ENCODE measurements around the gene DUSP6.

Gene DUSP6

DNA sequence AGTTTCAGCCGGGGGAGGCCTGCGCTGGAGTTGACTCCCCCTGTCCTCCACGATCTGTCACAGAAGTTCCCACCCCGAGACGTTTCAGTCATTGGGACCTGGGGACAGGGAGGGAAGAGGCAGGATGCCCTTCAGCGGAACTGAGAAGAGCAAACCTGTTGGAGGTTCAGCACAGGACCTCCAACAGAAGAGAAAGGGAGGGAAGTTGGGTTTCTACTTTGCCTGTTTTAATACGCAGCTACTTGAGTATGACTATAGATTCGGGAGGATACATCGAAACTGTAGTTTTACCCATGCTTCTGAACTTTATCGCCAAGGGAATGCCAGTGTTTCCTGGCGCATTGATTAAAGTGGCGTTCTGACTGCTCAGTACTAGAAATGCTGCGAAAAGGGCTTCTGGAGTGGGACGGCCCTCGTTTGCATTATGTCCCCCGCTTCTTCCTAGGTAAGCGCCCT lies 2.3 kb upstream of the DUSP6 start:
- TF ChIP-seq EP300 (IDR thresholded peaks at IDR 0.05; ENCODE audit: borderline replicate concordance), result no peak
- TF ChIP-seq TCF12 (IDR thresholded peaks at IDR 0.05; ENCODE audit: low read depth), result no peak
- no peak for TF ChIP-seq TEAD4 (IDR thresholded peaks at IDR 0.05)
- TF ChIP-seq CEBPB (IDR thresholded peaks at IDR 0.05), result no peak
- TF ChIP-seq, protein P1, sequence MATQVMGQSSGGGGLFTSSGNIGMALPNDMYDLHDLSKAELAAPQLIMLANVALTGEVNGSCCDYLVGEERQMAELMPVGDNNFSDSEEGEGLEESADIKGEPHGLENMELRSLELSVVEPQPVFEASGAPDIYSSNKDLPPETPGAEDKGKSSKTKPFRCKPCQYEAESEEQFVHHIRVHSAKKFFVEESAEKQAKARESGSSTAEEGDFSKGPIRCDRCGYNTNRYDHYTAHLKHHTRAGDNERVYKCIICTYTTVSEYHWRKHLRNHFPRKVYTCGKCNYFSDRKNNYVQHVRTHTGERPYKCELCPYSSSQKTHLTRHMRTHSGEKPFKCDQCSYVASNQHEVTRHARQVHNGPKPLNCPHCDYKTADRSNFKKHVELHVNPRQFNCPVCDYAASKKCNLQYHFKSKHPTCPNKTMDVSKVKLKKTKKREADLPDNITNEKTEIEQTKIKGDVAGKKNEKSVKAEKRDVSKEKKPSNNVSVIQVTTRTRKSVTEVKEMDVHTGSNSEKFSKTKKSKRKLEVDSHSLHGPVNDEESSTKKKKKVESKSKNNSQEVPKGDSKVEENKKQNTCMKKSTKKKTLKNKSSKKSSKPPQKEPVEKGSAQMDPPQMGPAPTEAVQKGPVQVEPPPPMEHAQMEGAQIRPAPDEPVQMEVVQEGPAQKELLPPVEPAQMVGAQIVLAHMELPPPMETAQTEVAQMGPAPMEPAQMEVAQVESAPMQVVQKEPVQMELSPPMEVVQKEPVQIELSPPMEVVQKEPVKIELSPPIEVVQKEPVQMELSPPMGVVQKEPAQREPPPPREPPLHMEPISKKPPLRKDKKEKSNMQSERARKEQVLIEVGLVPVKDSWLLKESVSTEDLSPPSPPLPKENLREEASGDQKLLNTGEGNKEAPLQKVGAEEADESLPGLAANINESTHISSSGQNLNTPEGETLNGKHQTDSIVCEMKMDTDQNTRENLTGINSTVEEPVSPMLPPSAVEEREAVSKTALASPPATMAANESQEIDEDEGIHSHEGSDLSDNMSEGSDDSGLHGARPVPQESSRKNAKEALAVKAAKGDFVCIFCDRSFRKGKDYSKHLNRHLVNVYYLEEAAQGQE (IDR thresholded peaks at IDR 0.05; ENCODE audit: low read depth), result no peak
- no peak for TF ChIP-seq FOXM1 (IDR thresholded peaks at IDR 0.05; ENCODE audit: borderline replicate concordance, low read depth)
- TF ChIP-seq TAF1 (IDR thresholded peaks at IDR 0.05; ENCODE audit: low read depth), result no peak
- no peak for TF ChIP-seq ZBTB7A (IDR thresholded peaks at IDR 0.05; ENCODE audit: low read depth)
- TF ChIP-seq, protein P2, sequence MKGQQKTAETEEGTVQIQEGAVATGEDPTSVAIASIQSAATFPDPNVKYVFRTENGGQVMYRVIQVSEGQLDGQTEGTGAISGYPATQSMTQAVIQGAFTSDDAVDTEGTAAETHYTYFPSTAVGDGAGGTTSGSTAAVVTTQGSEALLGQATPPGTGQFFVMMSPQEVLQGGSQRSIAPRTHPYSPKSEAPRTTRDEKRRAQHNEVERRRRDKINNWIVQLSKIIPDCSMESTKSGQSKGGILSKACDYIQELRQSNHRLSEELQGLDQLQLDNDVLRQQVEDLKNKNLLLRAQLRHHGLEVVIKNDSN (IDR thresholded peaks at IDR 0.05), result no peak
- no peak for TF ChIP-seq CREB1 (IDR thresholded peaks at IDR 0.05; ENCODE audit: low read depth)
- no peak for TF ChIP-seq NFIC (IDR thresholded peaks at IDR 0.05)
- TF ChIP-seq, protein P3, sequence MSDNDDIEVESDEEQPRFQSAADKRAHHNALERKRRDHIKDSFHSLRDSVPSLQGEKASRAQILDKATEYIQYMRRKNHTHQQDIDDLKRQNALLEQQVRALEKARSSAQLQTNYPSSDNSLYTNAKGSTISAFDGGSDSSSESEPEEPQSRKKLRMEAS (IDR thresholded peaks at IDR 0.05), result no peak

DNA sequence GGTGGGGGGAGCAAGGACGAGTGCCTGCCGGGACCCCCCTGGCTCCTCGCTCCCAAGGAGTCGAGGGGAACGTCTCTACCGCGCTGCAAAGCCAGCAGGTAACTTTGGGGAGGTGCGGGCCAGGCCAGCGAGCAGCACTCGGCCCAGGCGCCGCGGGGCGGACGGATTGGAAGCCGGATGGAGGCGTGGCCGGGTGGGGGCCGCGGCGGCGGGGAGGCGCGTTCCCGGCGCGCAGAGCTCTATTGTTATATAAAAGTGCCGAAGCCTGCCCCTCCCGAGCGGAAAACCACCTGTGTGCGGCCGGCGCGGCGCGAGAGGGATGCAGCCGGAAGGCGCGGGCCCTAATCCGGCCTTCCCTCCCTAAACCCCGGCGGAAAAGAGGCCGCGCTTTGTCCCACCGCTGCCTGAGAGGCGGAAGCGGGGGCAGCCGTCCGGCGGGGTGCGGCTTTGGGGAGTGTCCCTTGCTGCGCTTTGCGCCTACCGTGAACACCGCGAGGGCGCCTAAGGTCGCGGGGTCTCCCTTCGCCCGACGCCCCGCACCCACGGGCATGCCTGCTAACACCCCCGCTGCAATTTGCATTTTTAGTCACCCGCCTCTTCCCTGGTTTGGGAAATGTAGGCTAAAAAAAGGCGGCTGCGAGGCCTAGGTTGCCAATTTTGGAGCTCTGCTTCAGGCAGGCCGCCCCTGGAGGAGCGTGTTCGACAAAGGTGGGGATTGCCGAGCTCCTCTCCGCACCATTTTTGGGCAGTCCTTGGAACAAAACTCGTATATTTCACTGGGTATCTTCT lies 1.7 kb upstream of the DUSP6 start:
- TF ChIP-seq TAF1 (IDR thresholded peaks at IDR 0.05; ENCODE audit: low read depth) (peak; percentile 32), EGR1 (IDR thresholded peaks at IDR 0.05) (peak; percentile 87), RAD21 (IDR thresholded peaks at IDR 0.05; ENCODE audit: low read depth) (no peak), EP300 (IDR thresholded peaks at IDR 0.05; ENCODE audit: borderline replicate concordance) (peak; percentile 88), CREB1 (IDR thresholded peaks at IDR 0.05; ENCODE audit: low read depth) (no peak), ZBTB7A (IDR thresholded peaks at IDR 0.05; ENCODE audit: low read depth) (peak; percentile 6; the same call in 1 of the 2 replicates), FOXM1 (IDR thresholded peaks at IDR 0.05; ENCODE audit: borderline replicate concordance, low read depth) (peak; percentile 90), NFIC (IDR thresholded peaks at IDR 0.05) (peak; percentile 68; the same call in 1 of the 2 replicates), TCF12 (IDR thresholded peaks at IDR 0.05; ENCODE audit: low read depth) (peak; percentile 92), YY1 (IDR thresholded peaks at IDR 0.05; ENCODE audit: low read depth) (peak; percentile 17; the same call in 1 of the 2 replicates), TEAD4 (IDR thresholded peaks at IDR 0.05) (peak; percentile 62)
- TF ChIP-seq, protein P3 (IDR thresholded peaks at IDR 0.05), result peak; percentile 74
- TF ChIP-seq, protein P2 (IDR thresholded peaks at IDR 0.05), result no peak

DNA sequence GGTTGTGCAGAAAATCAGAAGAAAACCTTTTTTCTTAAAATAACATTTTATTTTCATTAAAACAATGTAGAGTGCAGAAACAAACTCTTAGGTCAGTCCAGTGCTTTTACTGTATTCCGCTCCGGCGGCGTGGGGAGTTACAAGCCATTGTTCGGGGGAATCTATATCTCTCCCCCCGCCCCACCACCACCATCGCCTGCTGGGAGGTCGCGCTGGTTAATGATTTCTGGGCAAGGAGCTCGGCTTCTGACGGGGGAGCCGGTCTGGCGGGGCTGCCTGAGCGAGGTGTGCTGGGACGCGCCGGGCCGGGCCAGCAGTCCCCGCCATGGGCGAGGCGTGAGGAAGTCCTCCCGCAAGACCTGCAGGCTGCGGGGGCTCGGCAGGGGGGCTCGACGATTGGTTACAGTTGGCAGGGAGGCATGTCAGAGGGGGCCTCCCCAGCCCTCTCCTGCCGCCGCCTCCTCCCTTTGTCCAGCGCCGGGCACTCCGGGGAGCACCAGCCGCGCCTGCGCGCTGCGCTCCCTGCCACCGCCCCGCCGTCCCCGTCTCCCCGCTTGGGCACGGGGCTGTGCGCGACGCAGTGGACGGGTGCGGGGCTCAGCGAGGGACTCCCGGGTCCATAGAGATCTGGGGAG lies 1.0 kb upstream of the DUSP6 start:
- TF ChIP-seq TAF1 (IDR thresholded peaks at IDR 0.05; ENCODE audit: low read depth), result no peak; the same call in 1 of the 2 replicates
- peak; percentile 75 for TF ChIP-seq TCF12 (IDR thresholded peaks at IDR 0.05; ENCODE audit: low read depth)
- TF ChIP-seq, protein P3 (IDR thresholded peaks at IDR 0.05), result no peak; the same call in 1 of the 2 replicates
- TF ChIP-seq CEBPB (IDR thresholded peaks at IDR 0.05), result no peak
- peak; percentile 58 for TF ChIP-seq TEAD4 (IDR thresholded peaks at IDR 0.05)
- TF ChIP-seq NFIC (IDR thresholded peaks at IDR 0.05), result peak; percentile 72
- TF ChIP-seq EP300 (IDR thresholded peaks at IDR 0.05; ENCODE audit: borderline replicate concordance), result peak; percentile 84
- TF ChIP-seq, protein P1 (IDR thresholded peaks at IDR 0.05; ENCODE audit: low read depth), result no peak; the same call in 1 of the 2 replicates
- TF ChIP-seq EGR1 (IDR thresholded peaks at IDR 0.05), result no peak
- no peak; the same call in 1 of the 2 replicates for TF ChIP-seq FOXM1 (IDR thresholded peaks at IDR 0.05; ENCODE audit: borderline replicate concordance, low read depth)
- TF ChIP-seq CREB1 (IDR thresholded peaks at IDR 0.05; ENCODE audit: low read depth), result no peak
- TF ChIP-seq RAD21 (IDR thresholded peaks at IDR 0.05; ENCODE audit: low read depth), result 0 out of 2 replicates have a peak, but pooled peaks have one; percentile 1
- TF ChIP-seq, protein P2 (IDR thresholded peaks at IDR 0.05), result no peak
- TF ChIP-seq YY1 (IDR thresholded peaks at IDR 0.05; ENCODE audit: low read depth), result peak; percentile 18; the same call in 1 of the 2 replicates
- peak; percentile 11; the same call in 1 of the 2 replicates for TF ChIP-seq ZBTB7A (IDR thresholded peaks at IDR 0.05; ENCODE audit: low read depth)

DNA sequence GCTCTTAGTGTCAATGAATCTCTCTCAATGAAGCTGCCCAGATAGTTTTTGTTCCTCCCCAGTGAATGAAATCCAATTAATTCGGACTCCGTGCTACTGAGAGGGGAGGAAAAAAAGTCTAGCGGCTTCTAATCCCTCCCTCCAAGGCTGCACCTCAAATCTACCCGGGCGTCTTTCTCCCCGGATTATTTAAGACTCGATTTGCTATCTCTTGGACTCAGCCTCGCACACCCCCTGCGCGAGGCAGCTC lies 134 bp downstream of the DUSP6 start:
- TF ChIP-seq TEAD4 (IDR thresholded peaks at IDR 0.05), result no peak
- no peak for TF ChIP-seq TAF1 (IDR thresholded peaks at IDR 0.05; ENCODE audit: low read depth)
- no peak for TF ChIP-seq FOXM1 (IDR thresholded peaks at IDR 0.05; ENCODE audit: borderline replicate concordance, low read depth)
- no peak for TF ChIP-seq EP300 (IDR thresholded peaks at IDR 0.05; ENCODE audit: borderline replicate concordance)
- TF ChIP-seq RAD21 (IDR thresholded peaks at IDR 0.05; ENCODE audit: low read depth), result no peak
- TF ChIP-seq CREB1 (IDR thresholded peaks at IDR 0.05; ENCODE audit: low read depth), result no peak
- no peak for TF ChIP-seq CEBPB (IDR thresholded peaks at IDR 0.05)
- TF ChIP-seq EGR1 (IDR thresholded peaks at IDR 0.05), result no peak
- TF ChIP-seq, protein P1 (IDR thresholded peaks at IDR 0.05; ENCODE audit: low read depth), result no peak
- TF ChIP-seq YY1 (IDR thresholded peaks at IDR 0.05; ENCODE audit: low read depth), result no peak
- no peak for TF ChIP-seq ZBTB7A (IDR thresholded peaks at IDR 0.05; ENCODE audit: low read depth)
- TF ChIP-seq, protein P2 (IDR thresholded peaks at IDR 0.05), result no peak
- TF ChIP-seq TCF12 (IDR thresholded peaks at IDR 0.05; ENCODE audit: low read depth), result no peak
- TF ChIP-seq, protein P3 (IDR thresholded peaks at IDR 0.05), result no peak
- no peak for TF ChIP-seq NFIC (IDR thresholded peaks at IDR 0.05)
